ENCODE measurements around the gene RBSN.

The RBSN gene

DNA sequence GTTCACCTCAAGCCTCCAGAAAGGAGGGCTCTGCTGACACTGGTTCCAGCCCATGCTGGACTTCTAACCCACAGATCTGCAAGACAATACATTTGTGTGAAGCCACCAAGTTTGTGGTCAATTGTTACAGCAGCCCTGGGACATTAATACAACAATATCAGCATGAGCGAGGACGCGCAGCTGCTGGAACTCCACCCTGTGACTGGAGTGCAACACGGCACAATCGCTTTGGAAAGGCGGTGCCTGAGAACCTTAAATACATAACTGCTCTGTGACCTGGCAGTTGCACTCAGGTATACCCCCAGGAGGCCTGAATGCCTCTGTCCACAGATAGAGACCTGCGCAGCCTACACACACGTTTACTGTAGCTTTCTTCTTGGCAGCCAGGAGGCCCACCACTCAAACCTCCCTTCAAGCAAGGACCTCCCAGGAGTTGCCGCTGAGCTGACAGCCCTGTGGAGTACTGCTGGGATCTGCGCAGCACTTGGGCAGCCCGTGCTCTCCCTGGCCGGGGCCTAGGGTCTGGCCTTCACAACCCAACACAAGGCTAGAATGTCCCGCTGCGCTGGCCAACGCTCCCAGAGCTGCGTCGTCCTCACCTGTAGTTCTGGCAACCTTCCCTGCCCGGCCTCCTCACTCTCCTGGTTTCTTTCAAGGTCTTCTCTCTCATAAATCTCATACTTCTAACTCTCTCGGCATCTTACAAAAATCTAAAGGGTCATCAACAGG, 42.1 kb downstream of the RBSN start:
- DNase-seq (ENCODE audit: low read depth): no peak

DNA sequence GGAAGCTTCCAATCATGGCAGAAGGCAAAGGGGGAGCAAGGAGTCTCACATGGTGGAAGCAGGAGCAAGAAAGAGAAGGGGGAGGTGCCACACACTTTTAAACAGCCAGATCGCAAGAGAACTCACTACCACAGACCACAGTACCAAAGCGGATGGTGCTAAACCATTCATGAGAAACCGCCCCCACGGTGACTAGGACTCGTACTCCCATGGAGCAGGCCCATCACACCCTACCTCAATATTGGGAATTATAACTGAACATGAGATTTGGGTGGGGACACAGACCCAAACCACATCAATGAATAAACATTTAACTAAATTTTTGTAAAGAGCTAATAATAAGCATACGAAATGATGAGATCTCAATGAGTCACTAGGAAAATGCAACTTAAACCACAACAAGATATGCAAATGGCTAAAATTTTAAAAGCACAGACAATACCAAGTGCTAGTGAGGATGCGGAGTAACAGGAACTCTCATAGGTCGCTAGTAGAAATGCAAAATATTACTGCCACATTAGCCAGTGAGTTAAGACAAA, 43.9 kb downstream of the RBSN start:
- DNase-seq (ENCODE audit: low read depth): peak; percentile 34

- no peak for DNase-seq (ENCODE audit: low read depth)
Measured at GRCh38 chr3:15053541-15053940, 45.4 kb downstream of the RBSN start.

DNA sequence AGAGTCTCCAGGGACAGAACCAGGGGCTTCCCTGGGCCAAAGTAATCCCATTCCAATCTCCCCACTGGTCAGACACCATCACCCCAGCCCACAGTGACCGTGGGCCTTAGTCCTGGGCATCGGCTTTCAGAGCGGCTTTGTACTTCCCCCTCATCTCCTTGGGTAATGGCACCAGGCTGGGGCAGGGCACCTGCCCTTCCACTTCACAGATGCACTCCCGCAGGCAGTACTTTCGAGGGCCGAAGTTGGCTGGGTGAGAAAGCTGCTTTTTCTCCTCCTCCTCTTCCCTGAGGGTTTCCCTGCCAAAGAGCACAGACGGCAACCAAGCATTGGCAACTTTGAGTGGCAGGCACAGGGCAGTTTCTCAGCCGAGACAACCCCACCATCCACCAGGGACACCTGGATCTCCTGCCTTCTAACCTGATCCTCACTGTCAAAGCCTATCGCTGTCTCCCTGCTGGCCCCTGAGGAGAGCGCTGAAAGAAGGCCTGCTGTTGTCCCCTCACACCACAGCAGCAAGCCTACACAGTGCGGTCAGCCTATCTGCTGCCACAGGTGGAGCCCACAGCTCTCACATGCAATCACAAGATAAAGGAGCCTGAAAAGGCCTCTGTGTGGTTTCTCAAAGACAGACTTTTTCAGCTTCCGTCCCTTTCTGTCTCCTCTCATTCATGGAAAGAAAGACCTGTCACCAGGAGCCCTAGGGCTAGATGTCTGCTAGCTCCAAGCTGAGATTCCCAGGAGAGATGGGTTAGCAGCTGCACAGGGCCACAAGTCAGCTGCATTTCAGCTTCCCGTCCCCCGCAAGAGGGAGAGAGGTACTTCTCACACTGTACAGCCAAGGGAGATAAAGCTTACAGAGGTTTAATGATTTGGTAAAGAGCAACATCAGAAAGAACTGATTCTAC, 46.4 kb downstream of the RBSN start:
- no peak for DNase-seq (ENCODE audit: low read depth)

DNA sequence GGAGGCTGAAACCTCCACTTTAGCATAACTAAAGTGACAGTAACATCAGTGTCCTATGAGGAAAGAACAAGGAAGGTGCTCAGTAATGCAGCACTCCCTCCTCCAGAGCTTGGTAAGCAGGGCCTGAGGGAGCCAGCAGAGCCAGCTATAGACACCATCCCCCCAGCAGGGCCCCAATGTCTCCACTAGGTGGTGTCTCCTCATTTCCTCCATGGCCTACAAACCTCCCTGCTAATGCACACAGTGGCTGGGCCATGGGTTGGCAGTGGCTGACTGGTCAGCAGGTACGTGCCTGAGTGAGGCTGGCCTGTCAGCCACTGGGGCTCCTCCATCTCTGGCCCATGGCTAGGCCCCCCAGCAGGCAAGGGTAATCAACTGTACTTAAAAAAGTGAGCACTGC, 47.4 kb downstream of the RBSN start:
- peak; percentile 51 for DNase-seq (ENCODE audit: low read depth)

GRCh38 chr3:15050405-15051092, 48.4 kb downstream of the RBSN start:
- no peak for DNase-seq (ENCODE audit: low read depth)

GRCh38 chr3:15049584-15049983, 49.4 kb downstream of the RBSN start:
- no peak for DNase-seq (ENCODE audit: low read depth)

- no peak for DNase-seq (ENCODE audit: low read depth)
Measured at GRCh38 chr3:15045667-15046066, 53.3 kb downstream of the RBSN start.

DNA sequence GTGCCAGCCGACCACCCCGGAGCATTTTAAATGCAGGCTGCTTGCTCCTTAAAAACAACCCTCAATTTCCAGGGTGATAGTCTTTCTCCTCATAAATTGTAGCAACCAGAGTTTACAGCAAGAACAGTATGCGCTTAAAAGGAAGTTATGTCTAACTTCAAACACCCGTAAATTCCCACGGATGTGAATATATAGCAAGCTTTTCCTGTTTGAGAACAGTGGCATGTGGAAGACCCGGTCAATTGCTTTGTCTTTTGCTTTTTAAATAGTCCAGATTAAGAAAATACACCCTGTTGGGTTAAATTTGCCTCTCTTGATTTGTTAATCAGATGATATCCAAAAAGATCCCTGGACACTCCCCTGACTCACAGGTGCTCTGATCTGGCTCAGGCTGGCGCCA, 54.6 kb downstream of the RBSN start:
- no peak for DNase-seq (ENCODE audit: low read depth)

DNA sequence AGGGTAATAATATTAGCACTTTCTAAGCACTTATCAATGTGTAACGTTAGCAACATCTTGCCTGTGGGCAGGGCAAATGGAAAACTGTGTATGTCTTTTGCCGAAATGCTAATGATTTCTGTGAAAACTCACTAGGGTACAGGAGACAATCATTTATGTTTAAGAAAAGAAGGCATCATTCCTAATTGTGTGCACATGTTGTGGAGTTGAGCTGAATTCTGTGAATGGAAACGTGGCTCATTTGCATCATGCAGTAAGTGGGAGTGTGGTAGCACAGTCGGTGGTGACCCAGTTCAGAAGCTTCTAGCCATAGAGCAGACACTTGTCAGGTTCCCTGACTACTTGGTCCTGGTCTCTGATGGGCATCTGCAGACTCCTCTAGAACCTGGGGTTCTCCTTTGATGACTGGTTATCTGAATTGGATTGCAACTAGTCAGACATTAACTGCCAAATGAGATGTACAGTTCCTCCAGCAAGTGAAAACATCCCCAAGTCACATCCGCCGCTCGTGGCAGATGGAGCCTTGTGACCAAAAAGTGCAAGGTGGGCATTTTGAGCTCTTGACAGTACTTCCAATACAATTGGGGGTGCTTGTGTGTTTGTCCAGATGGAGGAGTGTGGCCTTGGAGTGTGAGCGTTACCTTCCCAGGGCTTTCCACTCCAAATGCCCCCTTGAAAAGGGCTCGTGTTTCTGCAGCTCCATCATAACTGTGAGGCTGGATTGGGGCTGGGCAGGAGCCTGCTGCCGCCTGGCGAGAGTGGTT, 55.4 kb downstream of the RBSN start:
- no peak for DNase-seq (ENCODE audit: low read depth)

DNA sequence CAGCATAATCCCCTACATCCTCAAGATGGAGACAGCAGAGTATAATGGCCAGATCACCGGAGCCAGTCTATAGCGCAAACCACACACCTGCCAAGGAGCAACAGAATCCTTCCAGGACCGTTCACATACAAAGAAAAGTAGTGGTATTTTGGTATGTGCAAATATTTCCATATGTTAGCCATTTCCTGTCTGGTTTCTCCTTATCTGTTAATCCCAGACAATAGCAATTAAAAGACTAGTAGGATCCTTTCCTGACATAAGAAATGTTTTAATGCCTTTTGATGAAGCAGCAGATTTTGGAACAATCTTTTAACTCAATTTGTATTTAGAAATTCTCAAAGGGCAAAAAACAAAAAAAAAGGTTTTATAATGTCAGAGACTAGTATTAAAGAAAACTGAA, 56.0 kb downstream of the RBSN start:
- DNase-seq (ENCODE audit: low read depth): peak; percentile 50

DNA sequence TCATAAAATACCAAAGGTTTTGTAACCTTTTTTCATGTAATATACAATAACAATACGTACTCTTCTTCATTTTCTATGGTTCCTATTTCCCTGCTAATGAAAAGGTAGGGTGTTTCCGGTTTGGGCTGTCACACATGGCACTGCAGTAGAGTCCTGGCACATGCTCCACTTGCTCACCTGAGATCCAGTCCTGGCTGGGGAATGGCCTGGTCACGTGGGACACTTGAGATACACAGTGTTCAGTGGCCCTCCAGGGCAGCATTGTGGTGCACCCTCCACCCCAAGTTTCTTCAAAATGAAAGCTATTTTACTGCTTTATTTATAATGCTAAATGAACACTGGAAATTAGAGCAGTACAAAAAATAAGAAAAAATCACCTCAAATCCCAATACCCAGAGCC, 57.0 kb downstream of the RBSN start:
- DNase-seq (ENCODE audit: low read depth): no peak

GRCh38 chr3:15040844-15041243, 58.1 kb downstream of the RBSN start:
- DNase-seq (ENCODE audit: low read depth): no peak

DNA sequence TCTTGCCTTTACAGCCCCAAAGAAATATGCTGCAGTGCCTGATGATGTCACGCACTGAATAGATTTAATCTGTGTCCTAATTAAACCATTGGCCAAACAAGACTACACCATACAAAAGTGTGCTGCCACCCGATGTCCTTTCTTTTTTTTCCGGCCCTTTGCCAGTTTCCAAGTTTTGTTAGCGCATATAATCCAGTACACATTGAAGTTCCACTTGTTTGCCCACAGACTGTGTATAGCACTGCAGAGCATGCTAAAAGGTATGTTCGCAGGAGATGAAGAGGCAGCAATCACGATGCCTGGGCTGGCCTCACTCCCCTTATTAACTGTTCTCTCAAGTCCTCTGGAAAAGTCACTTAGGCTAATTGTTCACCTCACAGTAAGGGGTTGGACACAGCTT, 60.6 kb downstream of the RBSN start:
- DNase-seq (ENCODE audit: low read depth): no peak

GRCh38 chr3:15033103-15033502, 65.8 kb downstream of the RBSN start:
- DNase-seq (ENCODE audit: low read depth): no peak

GRCh38 chr3:15032650-15033049, 66.3 kb downstream of the RBSN start:
- no peak for DNase-seq (ENCODE audit: low read depth)

DNA sequence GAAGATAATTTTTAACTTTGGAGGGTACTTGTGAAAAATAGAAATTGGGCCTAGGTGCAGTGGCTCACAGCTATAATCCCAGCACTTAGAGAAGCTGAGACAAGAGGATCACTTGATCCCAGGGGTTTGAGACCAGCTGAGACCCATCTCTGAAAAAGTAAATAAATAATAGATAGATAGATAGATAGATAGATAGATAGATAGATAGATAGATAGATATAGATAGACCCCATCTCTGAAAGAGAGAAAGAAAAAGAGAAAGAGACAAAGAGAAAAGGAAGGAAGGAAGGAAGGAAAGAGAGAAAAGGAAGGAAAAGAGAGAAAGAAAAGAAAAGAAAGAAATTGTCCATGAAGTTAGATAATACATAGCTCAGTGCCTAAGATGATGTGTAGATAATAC, 69.3 kb downstream of the RBSN start:
- DNase-seq (ENCODE audit: low read depth): no peak

DNA sequence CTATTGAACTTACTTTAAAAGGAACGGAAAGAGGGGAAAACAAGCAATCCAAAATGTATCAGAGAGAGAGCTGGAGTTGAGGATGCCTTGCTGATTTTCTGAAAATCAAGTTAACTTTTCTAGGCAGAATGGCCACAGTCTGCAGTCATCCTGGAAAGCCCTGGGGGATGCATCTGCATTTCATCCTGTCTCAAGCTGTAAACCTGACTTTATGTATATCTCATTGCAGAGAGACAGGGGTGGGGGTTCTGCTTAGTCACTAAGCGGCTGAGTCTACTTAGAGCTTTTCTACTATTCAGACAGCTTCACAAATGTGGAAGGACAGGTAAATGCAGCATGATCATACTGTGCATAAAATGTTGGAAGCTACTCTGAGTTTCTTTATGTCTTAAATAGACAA, 75.2 kb downstream of the RBSN start:
- DNase-seq (ENCODE audit: low read depth): no peak

DNA sequence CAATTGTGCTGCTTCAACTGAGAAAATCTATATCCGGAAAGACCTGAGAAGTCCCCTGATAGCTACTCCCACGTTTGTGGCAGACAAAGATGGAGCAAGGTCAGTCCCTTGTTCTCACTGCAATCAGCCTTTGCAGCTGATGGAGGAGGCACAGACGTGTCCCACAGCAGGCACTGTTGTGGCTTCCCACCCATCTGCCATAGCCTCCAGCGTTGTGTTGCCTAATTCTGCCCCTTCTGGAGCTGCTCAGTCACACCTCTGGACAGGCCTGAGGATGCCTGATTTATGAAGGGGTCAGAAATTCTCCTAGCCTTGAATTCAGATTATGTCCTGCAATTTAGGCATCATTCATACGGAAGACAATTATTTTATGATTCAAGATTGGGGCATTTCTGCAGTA, 75.7 kb downstream of the RBSN start:
- DNase-seq (ENCODE audit: low read depth): no peak

All from EH (cell line).